ENCODE results near the gene PLEKHG3.
"Not testable (repeated sequence)": the region's sequence is repeated elsewhere in the genome, so short reads cannot be mapped to it uniquely, and the experiment has no call there.

The PLEKHG3 gene

GRCh38 chr14:64704143-64704742 lies at the start of gene PLEKHG3:
Gene PLEKHG3, plus strand, starts transcription at chr14:64704424. Its CDS starts 23,208 bp downstream, at chr14:64727632.
- FAIRE-seq = no peak

GRCh38 chr14:64654901-64655300 lies 49.3 kb upstream of the PLEKHG3 start:
- FAIRE-seq = no peak

GRCh38 chr14:64656986-64657385 lies 47.2 kb upstream of the PLEKHG3 start:
- FAIRE-seq = no peak

GRCh38 chr14:64658201-64658600 lies 46.0 kb upstream of the PLEKHG3 start:
- FAIRE-seq = no peak

GRCh38 chr14:64658700-64659264 lies 45.4 kb upstream of the PLEKHG3 start:
- FAIRE-seq = not testable (repeated sequence)

GRCh38 chr14:64659366-64659765 lies 44.9 kb upstream of the PLEKHG3 start:
- FAIRE-seq = no peak

GRCh38 chr14:64663174-64663573 lies 41.0 kb upstream of the PLEKHG3 start:
- peak; percentile 26 for FAIRE-seq

GRCh38 chr14:64671591-64671990 lies 32.6 kb upstream of the PLEKHG3 start:
- FAIRE-seq = peak; percentile 85

- no peak for FAIRE-seq
Measured at GRCh38 chr14:64673316-64673715, 30.9 kb upstream of the PLEKHG3 start.

- FAIRE-seq = no peak
Measured at GRCh38 chr14:64673748-64674147, 30.5 kb upstream of the PLEKHG3 start.

GRCh38 chr14:64674829-64675228 lies 29.4 kb upstream of the PLEKHG3 start:
- FAIRE-seq = no peak

GRCh38 chr14:64675312-64675711 lies 28.9 kb upstream of the PLEKHG3 start:
- FAIRE-seq = no peak

GRCh38 chr14:64676410-64677008 lies 27.7 kb upstream of the PLEKHG3 start:
- FAIRE-seq = no peak

GRCh38 chr14:64680013-64680713 lies 24.1 kb upstream of the PLEKHG3 start:
- FAIRE-seq = no peak

- FAIRE-seq = no peak
Measured at GRCh38 chr14:64680714-64681065, 23.5 kb upstream of the PLEKHG3 start.

GRCh38 chr14:64681796-64682710 lies 22.2 kb upstream of the PLEKHG3 start:
- FAIRE-seq = no peak

GRCh38 chr14:64682843-64683242 lies 21.4 kb upstream of the PLEKHG3 start:
- no peak for FAIRE-seq

- no peak for FAIRE-seq
Measured at GRCh38 chr14:64683264-64683663, 21.0 kb upstream of the PLEKHG3 start.

- no peak for FAIRE-seq
Measured at GRCh38 chr14:64684091-64684490, 20.1 kb upstream of the PLEKHG3 start.

GRCh38 chr14:64685371-64686281 lies 18.6 kb upstream of the PLEKHG3 start:
- no peak for FAIRE-seq

GRCh38 chr14:64686282-64686615 lies 18.0 kb upstream of the PLEKHG3 start:
- FAIRE-seq = no peak

GRCh38 chr14:64688031-64688430 lies 16.2 kb upstream of the PLEKHG3 start:
- no peak for FAIRE-seq
